Vagina (tissue), 2 donors: ENCODE measurements around the gene DDX4. TPM values are rescaled to one million over a fixed set of nuclear protein-coding genes. Genes with fewer than 3 reads are reported as not detected.

ENCODE experiments used
- DNase-seq, 2 donors: peaks; one replicate each; pipeline ENCODE4 v3.0.0-alpha.2; 2017; ENCODE audit errors: extremely low spot score in 2 of 2
- H3K27ac ChIP-seq: fragments of 200-600 bp; sonication (generic); one replicate; pipeline ENCODE4 v1.5.1; 2019
- H3K27me3 ChIP-seq: fragments of 200-600 bp; sonication (generic); one replicate; pipeline ENCODE4 v1.5.1; 2019
- H3K36me3 ChIP-seq, 2 donors: fragments of 200-600 bp; sonication (generic); one replicate each; pipeline ENCODE4 v1.5.1; 2017 to 2019
- H3K4me1 ChIP-seq: fragments of 200-600 bp; sonication (generic); one replicate; pipeline ENCODE4 v1.5.1; 2019
- H3K4me3 ChIP-seq, 2 donors: fragments of 200-600 bp; sonication (generic); 1 replicate in 1 of 2; 2 replicates in 1 of 2; pipeline ENCODE4 v1.5.1; 2016 to 2019
- H3K9me3 ChIP-seq: fragments of 200-600 bp; sonication (generic); one replicate; pipeline ENCODE4 v1.5.1; 2019
- CTCF ChIP-seq, 3 experiments: fragments of 450-650 bp in 2 of 3; fragments of 200-600 bp in 1 of 3; sonication (generic) in 1 of 3; IDR thresholded peaks; one replicate each; pipeline ENCODE4 v1.5.1; 2017 to 2019; ENCODE audit warnings: antibody characterized with exemption in 3 of 3, mild to moderate bottlenecking in 2 of 3, moderate library complexity in 2 of 3
- POLR2A ChIP-seq, 2 donors: fragments of 450-650 bp; IDR thresholded peaks; one replicate each; pipeline ENCODE4 v1.6.1; 2017; ENCODE audit warnings: antibody characterized with exemption in 2 of 2, mild to moderate bottlenecking in 2 of 2, moderate library complexity in 2 of 2
- POLR2AphosphoS5 ChIP-seq, 2 donors: sonication (generic); formaldehyde crosslinking; IDR thresholded peaks; one replicate each; pipeline ENCODE4 v1.9.0; 2017; ENCODE audit warnings: antibody characterized with exemption in 2 of 2, mild to moderate bottlenecking in 2 of 2, low read depth in 1 of 2; ENCODE audit not compliant: insufficient read depth in 1 of 2
- intact Hi-C: fragments of 100-400 bp; cut with DNase I; formaldehyde crosslinking; loops from one replicate; pipeline ENCODE4 v1.15.1; 2023
- total RNA-seq: library from RNA; depleted of rRNA; stranded (reverse); fragments of >200 nt; gene quantifications from one replicate; pipeline ENCODE4 v1.2.3, GENCODE V29; 2016

Gene DDX4
- total RNA-seq, 1 donor from 2014 or later, result not detected

GRCh38 chr5:55816342-55816741, 78.5 kb downstream of the DDX4 start:
- intact Hi-C loops, result no loop called here
- no peak for DNase-seq
- H3K9me3 ChIP-seq, result no peaks in the 10 kb centered on the region
- H3K36me3 ChIP-seq, result no peaks in the 10 kb centered on the region
- H3K27me3 ChIP-seq, result no peaks in the 10 kb centered on the region
- H3K4me3 ChIP-seq, result no peak overlapping the region
- no peak for TF ChIP-seq POLR2A (IDR thresholded peaks at IDR 0.05)
- no peak for TF ChIP-seq CTCF (IDR thresholded peaks at IDR 0.05)
- TF ChIP-seq POLR2AphosphoS5 (IDR thresholded peaks at IDR 0.05; ENCODE audit: insufficient read depth in 1 of 2, low read depth in 1 of 2), result no peak
- peaks cover 1% of the 10 kb centered on the region for H3K4me1 ChIP-seq
- no peak overlapping the region for H3K27ac ChIP-seq

- no peak for DNase-seq
- Histone ChIP-seq H3K4me3 (no peak overlapping the region), H3K27me3 (no peaks in the 10 kb centered on the region), H3K27ac (no peak overlapping the region), H3K4me1 (peaks cover 8% of the 10 kb centered on the region), H3K36me3 (no peaks in the 10 kb centered on the region), H3K9me3 (no peaks in the 10 kb centered on the region)
- TF ChIP-seq POLR2A (IDR thresholded peaks at IDR 0.05), result no peak
- TF ChIP-seq POLR2AphosphoS5 (IDR thresholded peaks at IDR 0.05; ENCODE audit: insufficient read depth in 1 of 2, low read depth in 1 of 2), result no peak
- TF ChIP-seq CTCF (IDR thresholded peaks at IDR 0.05), result no peak
- intact Hi-C loops, result no loop called here
Observed at GRCh38 chr5:55817030-55817429, 79.2 kb downstream of the DDX4 start.

- H3K36me3 ChIP-seq, result no peaks in the 10 kb centered on the region
- no peak overlapping the region for H3K27ac ChIP-seq
- DNase-seq, result no peak
- peaks cover 11% of the 10 kb centered on the region for H3K4me1 ChIP-seq
- H3K9me3 ChIP-seq, result no peaks in the 10 kb centered on the region
- no peak for TF ChIP-seq CTCF (IDR thresholded peaks at IDR 0.05)
- no peak for TF ChIP-seq POLR2AphosphoS5 (IDR thresholded peaks at IDR 0.05; ENCODE audit: insufficient read depth in 1 of 2, low read depth in 1 of 2)
- no peak for TF ChIP-seq POLR2A (IDR thresholded peaks at IDR 0.05)
- no peaks in the 10 kb centered on the region for H3K27me3 ChIP-seq
- H3K4me3 ChIP-seq, result no peak overlapping the region
- intact Hi-C loops, result no loop called here
Observed at GRCh38 chr5:55820488-55820887, 82.6 kb downstream of the DDX4 start.

GRCh38 chr5:55821731-55822512, 84.1 kb downstream of the DDX4 start:
- DNase-seq, result no peak
- no peaks in the 10 kb centered on the region for H3K9me3 ChIP-seq
- TF ChIP-seq POLR2AphosphoS5 (IDR thresholded peaks at IDR 0.05; ENCODE audit: insufficient read depth in 1 of 2, low read depth in 1 of 2) (no peak), POLR2A (IDR thresholded peaks at IDR 0.05) (no peak), CTCF (IDR thresholded peaks at IDR 0.05) (no peak)
- peak overlapping the region; percentile 26 to 40 for H3K4me3 ChIP-seq
- intact Hi-C loops, result no loop called here
- no peaks in the 10 kb centered on the region for H3K27me3 ChIP-seq
- H3K27ac ChIP-seq, result no peak overlapping the region
- peaks cover 11% of the 10 kb centered on the region for H3K4me1 ChIP-seq
- H3K36me3 ChIP-seq, result no peaks in the 10 kb centered on the region

GRCh38 chr5:55823151-55823796, 85.4 kb downstream of the DDX4 start:
- intact Hi-C loops, result no loop called here
- no peak overlapping the region for H3K27ac ChIP-seq
- no peak for TF ChIP-seq POLR2A (IDR thresholded peaks at IDR 0.05)
- peak in 1 of 2 donors; percentile 35 for TF ChIP-seq POLR2AphosphoS5 (IDR thresholded peaks at IDR 0.05; ENCODE audit: insufficient read depth in 1 of 2, low read depth in 1 of 2)
- no peak for TF ChIP-seq CTCF (IDR thresholded peaks at IDR 0.05)

More at GRCh38 chr5:55823151-55823796, 85.4 kb downstream of the DDX4 start:
- H3K9me3 ChIP-seq, result no peaks in the 10 kb centered on the region
- no peaks in the 10 kb centered on the region for H3K27me3 ChIP-seq
- peaks cover 11% of the 10 kb centered on the region for H3K4me1 ChIP-seq
- H3K36me3 ChIP-seq, result no peaks in the 10 kb centered on the region
- DNase-seq, result no peak
- no peak overlapping the region for H3K4me3 ChIP-seq
